Measurements from ENCODE around the gene GAMT. TPM values are rescaled to one million over a fixed set of nuclear protein-coding genes. Genes with fewer than 3 reads are reported as not detected.

Gene GAMT
- total RNA-seq, 1 donor from 2014 or later: 7.1 TPM

GRCh38 chr19:1434040-1434366 is 32.7 kb upstream of the GAMT start:
- TF ChIP-seq, protein P1, sequence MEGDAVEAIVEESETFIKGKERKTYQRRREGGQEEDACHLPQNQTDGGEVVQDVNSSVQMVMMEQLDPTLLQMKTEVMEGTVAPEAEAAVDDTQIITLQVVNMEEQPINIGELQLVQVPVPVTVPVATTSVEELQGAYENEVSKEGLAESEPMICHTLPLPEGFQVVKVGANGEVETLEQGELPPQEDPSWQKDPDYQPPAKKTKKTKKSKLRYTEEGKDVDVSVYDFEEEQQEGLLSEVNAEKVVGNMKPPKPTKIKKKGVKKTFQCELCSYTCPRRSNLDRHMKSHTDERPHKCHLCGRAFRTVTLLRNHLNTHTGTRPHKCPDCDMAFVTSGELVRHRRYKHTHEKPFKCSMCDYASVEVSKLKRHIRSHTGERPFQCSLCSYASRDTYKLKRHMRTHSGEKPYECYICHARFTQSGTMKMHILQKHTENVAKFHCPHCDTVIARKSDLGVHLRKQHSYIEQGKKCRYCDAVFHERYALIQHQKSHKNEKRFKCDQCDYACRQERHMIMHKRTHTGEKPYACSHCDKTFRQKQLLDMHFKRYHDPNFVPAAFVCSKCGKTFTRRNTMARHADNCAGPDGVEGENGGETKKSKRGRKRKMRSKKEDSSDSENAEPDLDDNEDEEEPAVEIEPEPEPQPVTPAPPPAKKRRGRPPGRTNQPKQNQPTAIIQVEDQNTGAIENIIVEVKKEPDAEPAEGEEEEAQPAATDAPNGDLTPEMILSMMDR (IDR thresholded peaks at IDR 0.05): no peak
- intact Hi-C loops (cut with DNase I): no loop called here
- no peaks in the 10 kb centered on the region for H3K9me3 ChIP-seq
- DNase-seq (no peak), ATAC-seq (no peak)
- H3K4me3 ChIP-seq: no peak overlapping the region
- peaks cover 65% of the 10 kb centered on the region for H3K36me3 ChIP-seq
- H3K27ac ChIP-seq: no peak overlapping the region
- H3K4me1 ChIP-seq: no peaks in the 10 kb centered on the region
- no peaks in the 10 kb centered on the region for H3K27me3 ChIP-seq

GRCh38 chr19:1433119-1434039 is 32.0 kb upstream of the GAMT start:
- TF ChIP-seq, protein P1 (IDR thresholded peaks at IDR 0.05): no peak
- intact Hi-C loops (cut with DNase I): no loop called here
- Histone ChIP-seq H3K27me3 (no peaks in the 10 kb centered on the region), H3K4me1 (no peaks in the 10 kb centered on the region), H3K36me3 (peaks cover 71% of the 10 kb centered on the region), H3K27ac (no peak overlapping the region), H3K9me3 (no peaks in the 10 kb centered on the region), H3K4me3 (no peak overlapping the region)
- ATAC-seq (no peak), DNase-seq (peak; percentile 63)

DNA sequence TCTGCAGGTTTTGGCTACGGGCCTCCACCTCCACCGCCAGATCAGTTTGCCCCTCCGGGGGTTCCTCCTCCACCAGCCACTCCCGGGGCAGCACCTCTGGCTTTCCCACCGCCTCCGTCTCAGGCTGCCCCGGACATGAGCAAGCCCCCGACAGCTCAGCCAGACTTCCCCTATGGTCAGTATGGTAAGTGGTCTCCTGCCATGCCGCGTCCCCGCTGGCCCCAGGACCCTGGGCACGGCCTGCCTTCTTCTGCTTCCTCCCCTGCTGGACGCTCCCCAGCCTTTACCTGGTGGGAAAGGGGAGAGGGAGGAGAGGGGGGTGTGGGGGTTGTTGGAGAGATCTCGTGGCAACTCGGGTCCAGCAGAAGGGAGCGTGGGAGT is 31.2 kb upstream of the GAMT start:
- DNase-seq: no peak
- Histone ChIP-seq H3K36me3 (peaks cover 80% of the 10 kb centered on the region), H3K27ac (no peak overlapping the region), H3K9me3 (no peaks in the 10 kb centered on the region), H3K27me3 (no peaks in the 10 kb centered on the region), H3K4me1 (no peaks in the 10 kb centered on the region), H3K4me3 (no peak overlapping the region)
- intact Hi-C loops (cut with DNase I): no loop called here
- TF ChIP-seq, protein P1 (IDR thresholded peaks at IDR 0.05): no peak
- ATAC-seq: no peak

GRCh38 chr19:1431759-1432506 is 30.6 kb upstream of the GAMT start:
- DNase-seq (no peak), ATAC-seq (no peak)
- Histone ChIP-seq H3K4me1 (no peaks in the 10 kb centered on the region), H3K36me3 (peaks cover 85% of the 10 kb centered on the region), H3K27me3 (no peaks in the 10 kb centered on the region), H3K4me3 (no peak overlapping the region), H3K9me3 (no peaks in the 10 kb centered on the region), H3K27ac (no peak overlapping the region)
- TF ChIP-seq, protein P1 (IDR thresholded peaks at IDR 0.05): no peak
- intact Hi-C loops (cut with DNase I): no loop called here

- no peak overlapping the region for H3K4me3 ChIP-seq
- H3K27me3 ChIP-seq: no peaks in the 10 kb centered on the region
- H3K27ac ChIP-seq: no peak overlapping the region
- intact Hi-C loops (cut with DNase I): no loop called here
- no peaks in the 10 kb centered on the region for H3K9me3 ChIP-seq
- TF ChIP-seq, protein P1 (IDR thresholded peaks at IDR 0.05): no peak
- no peak for ATAC-seq
- peaks cover 99% of the 10 kb centered on the region for H3K36me3 ChIP-seq
- no peaks in the 10 kb centered on the region for H3K4me1 ChIP-seq
- DNase-seq: peak; percentile 62
These were observed 28.9 kb upstream of the GAMT start for GRCh38 chr19:1430246-1430645.

Data from upper lobe of right lung (tissue), 1 donor.